Upper lobe of right lung (tissue), 1 donor: ENCODE data around the gene LRP1-AS. TPM values are rescaled to one million over a fixed set of nuclear protein-coding genes. Genes with fewer than 3 reads are reported as not detected.

Source experiments
- ATAC-seq: fragments of 200-7000 bp; cut with Tn5 transposase; one replicate; pipeline ENCODE4 v1.9.1; 2020; ENCODE audit warnings: mild to moderate bottlenecking, moderate library complexity
- DNase-seq: peaks from one replicate; pipeline ENCODE4 v3.0.0-alpha.2; 2020
- H3K27ac ChIP-seq: fragments of 200-600 bp; one replicate; pipeline ENCODE4 v1.8.0; 2022
- H3K27me3 ChIP-seq: fragments of 200-600 bp; one replicate; pipeline ENCODE4 v1.8.0; 2022; ENCODE audit warnings: mild to moderate bottlenecking
- H3K36me3 ChIP-seq: fragments of 200-600 bp; one replicate; pipeline ENCODE4 v1.8.0; 2022
- H3K4me1 ChIP-seq: fragments of 200-600 bp; one replicate; pipeline ENCODE4 v1.8.0; 2022
- H3K4me3 ChIP-seq: fragments of 200-600 bp; one replicate; pipeline ENCODE4 v1.8.0; 2022; ENCODE audit warnings: mild to moderate bottlenecking
- H3K9me3 ChIP-seq: fragments of 200-600 bp; one replicate; pipeline ENCODE4 v1.8.0; 2022
- CTCF ChIP-seq: fragments of 200-600 bp; IDR thresholded peaks from one replicate; pipeline ENCODE4 v1.8.0; 2022; ENCODE audit warnings: antibody characterized with exemption
- intact Hi-C: fragments of 100-400 bp; cut with DNase I; formaldehyde crosslinking; loops from one replicate; pipeline ENCODE4 v1.11.0; 2022
- total RNA-seq: library from RNA; stranded (reverse); fragmentation: NEBNext Ultra II Directional; extraction: Animal tissue kit (Norgen Biotek cat#: 25700); gene quantifications from one replicate; pipeline ENCODE4 v1.2.1, GENCODE V29; 2021
- donor health status: DM: no; HTN: yes; CAD: no; lungs with severe emphysema.

Gene LRP1-AS
- total RNA-seq, 1 donor from 2014 or later = not detected

- Histone ChIP-seq H3K27ac (no peak overlapping the region), H3K36me3 (peaks cover 97% of the 10 kb centered on the region), H3K4me3 (no peak overlapping the region), H3K27me3 (no peaks in the 10 kb centered on the region), H3K9me3 (no peaks in the 10 kb centered on the region), H3K4me1 (no peaks in the 10 kb centered on the region)
- intact Hi-C loops = no loop called here
- ATAC-seq (no peak), DNase-seq (no peak)
- TF ChIP-seq CTCF = no peak
These were observed 17.0 kb upstream of the LRP1-AS start for GRCh38 chr12:57164454-57164853.

GRCh38 chr12:57162553-57163125 lies 15.2 kb upstream of the LRP1-AS start:
- Histone ChIP-seq H3K36me3 (peaks cover 95% of the 10 kb centered on the region), H3K27me3 (no peaks in the 10 kb centered on the region), H3K27ac (no peak overlapping the region), H3K4me3 (no peak overlapping the region), H3K9me3 (no peaks in the 10 kb centered on the region), H3K4me1 (no peaks in the 10 kb centered on the region)
- intact Hi-C loops = no loop called here
- ATAC-seq = peak; percentile 63
- DNase-seq = no peak
- no peak for TF ChIP-seq CTCF

- no peak for TF ChIP-seq CTCF
- peaks cover 96% of the 10 kb centered on the region for H3K36me3 ChIP-seq
These were observed 14.1 kb upstream of the LRP1-AS start for GRCh38 chr12:57161491-57161890.

GRCh38 chr12:57160741-57161140 lies 13.3 kb upstream of the LRP1-AS start:
- peaks cover 96% of the 10 kb centered on the region for H3K36me3 ChIP-seq
- intact Hi-C loops = no loop called here
- H3K27me3 ChIP-seq = no peaks in the 10 kb centered on the region
- DNase-seq (no peak), ATAC-seq (no peak)
- no peak overlapping the region for H3K4me3 ChIP-seq
- no peak overlapping the region for H3K27ac ChIP-seq
- H3K9me3 ChIP-seq = no peaks in the 10 kb centered on the region
- TF ChIP-seq CTCF = no peak
- H3K4me1 ChIP-seq = peaks cover 12% of the 10 kb centered on the region

More at GRCh38 chr12:57161491-57161890, 14.1 kb upstream of the LRP1-AS start:
- H3K9me3 ChIP-seq = no peaks in the 10 kb centered on the region
- ATAC-seq (no peak), DNase-seq (no peak)
- intact Hi-C loops = no loop called here
- H3K4me1 ChIP-seq = peaks cover 8% of the 10 kb centered on the region
- no peak overlapping the region for H3K27ac ChIP-seq
- no peaks in the 10 kb centered on the region for H3K27me3 ChIP-seq
- no peak overlapping the region for H3K4me3 ChIP-seq

- Histone ChIP-seq H3K4me3 (no peak overlapping the region), H3K9me3 (no peaks in the 10 kb centered on the region), H3K36me3 (peaks cover 96% of the 10 kb centered on the region), H3K27me3 (no peaks in the 10 kb centered on the region), H3K4me1 (peaks cover 12% of the 10 kb centered on the region), H3K27ac (no peak overlapping the region)
- no peak for TF ChIP-seq CTCF
- DNase-seq (no peak), ATAC-seq (no peak)
- intact Hi-C loops = no loop called here
These were observed 12.6 kb upstream of the LRP1-AS start for GRCh38 chr12:57160040-57160439.

GRCh38 chr12:57159311-57159710 lies 11.9 kb upstream of the LRP1-AS start:
- Histone ChIP-seq H3K4me3 (no peak overlapping the region), H3K27ac (no peak overlapping the region), H3K9me3 (no peaks in the 10 kb centered on the region), H3K27me3 (no peaks in the 10 kb centered on the region), H3K36me3 (peaks cover 96% of the 10 kb centered on the region), H3K4me1 (peaks cover 12% of the 10 kb centered on the region)
- ATAC-seq = no peak
- intact Hi-C loops = no loop called here
- no peak for DNase-seq
- TF ChIP-seq CTCF = no peak
